Common myeloid progenitor, CD34-positive (primary cell): ENCODE measurements around the gene RBM34.

Experiments
- CTCF ChIA-PET: fragments of 350-600 bp; sonication (Branson Sonifier 250); formaldehyde crosslinking; loops from one replicate; lab custom pipeline; 2021; ENCODE audit warnings: antibody characterized with exemption; lab: Charles Lee
- POLR2A ChIA-PET: fragments of 350-600 bp; sonication (Branson Sonifier 250); formaldehyde crosslinking; loops from one replicate; lab custom pipeline; 2021; ENCODE audit warnings: antibody characterized with exemption; lab: Charles Lee
- DNase-seq, 3 donors: peaks; one replicate each; pipeline versions ENCODE4 v3.0.0 to v3.0.0-alpha.2; 2013
- H3K27ac ChIP-seq, 2 experiments: 1 replicate in 1 of 2; 2 replicates in 1 of 2; pipeline ENCODE4 v1.7.0; 2013; ENCODE audit warnings: inconsistent platforms in 2 of 2, low read length in 2 of 2, mild to moderate bottlenecking in 2 of 2, low read depth in 1 of 2, moderate library complexity in 1 of 2; ENCODE audit not compliant: severe bottlenecking in 2 of 2, insufficient read depth in 1 of 2, poor library complexity in 1 of 2
- H3K27me3 ChIP-seq, 5 experiments: replicated peaks in 2 of 5; 1 replicate in 3 of 5; 2 replicates in 2 of 5; pipeline versions ENCODE4 v1.6.1 to v1.7.0; 2013; ENCODE audit warnings: low read length in 4 of 5, mild to moderate bottlenecking in 2 of 5, moderate library complexity in 2 of 5, inconsistent platforms in 1 of 5; ENCODE audit not compliant: insufficient read depth in 5 of 5, control insufficient read depth in 4 of 5
- H3K36me3 ChIP-seq, 4 experiments: 1 replicate in 2 of 4; 2 replicates in 2 of 4; pipeline versions ENCODE4 v1.6.1 to v1.7.0; 2013; ENCODE audit warnings: low read length in 3 of 4, control low read depth in 1 of 4, mild to moderate bottlenecking in 1 of 4; ENCODE audit not compliant: control insufficient read depth in 4 of 4, insufficient read depth in 4 of 4
- H3K4me1 ChIP-seq, 4 experiments: 1 replicate in 3 of 4; 2 replicates in 1 of 4; pipeline versions ENCODE4 v1.6.1 to v1.7.1; 2013; ENCODE audit warnings: low read length in 3 of 4, mild to moderate bottlenecking in 3 of 4, control low read depth in 1 of 4, inconsistent platforms in 1 of 4, moderate library complexity in 1 of 4; ENCODE audit not compliant: control insufficient read depth in 4 of 4, insufficient read depth in 4 of 4; ENCODE audit errors: control extremely low read depth in 1 of 4
- H3K4me3 ChIP-seq, 7 experiments: 1 replicate in 4 of 7; 2 replicates in 3 of 7; pipeline versions ENCODE4 v1.5.1 to v1.7.0; 2013; ENCODE audit warnings: mild to moderate bottlenecking in 7 of 7, low read length in 6 of 7, moderate library complexity in 6 of 7, inconsistent platforms in 2 of 7, low read depth in 2 of 7, control low read depth in 1 of 7; ENCODE audit not compliant: insufficient read depth in 4 of 7, control insufficient read depth in 1 of 7; ENCODE audit errors: extremely low read depth in 1 of 7
- H3K9me3 ChIP-seq, 5 experiments: 1 replicate in 4 of 5; 2 replicates in 1 of 5; pipeline versions ENCODE4 v1.6.1 to v1.7.1; 2013; ENCODE audit warnings: low read length in 4 of 5, mild to moderate bottlenecking in 2 of 5, inconsistent platforms in 1 of 5, low read depth in 1 of 5, moderate library complexity in 1 of 5; ENCODE audit not compliant: control insufficient read depth in 4 of 5, insufficient read depth in 2 of 5; ENCODE audit errors: control extremely low read depth in 1 of 5
- WGBS: methylation state at CpG from one replicate; pipeline ENCODE4 v1.1.5; 2013; ENCODE audit not compliant: insufficient coverage; 5-methylcytosine and 5-hydroxymethylcytosine counted together

The RBM34 gene

DNA sequence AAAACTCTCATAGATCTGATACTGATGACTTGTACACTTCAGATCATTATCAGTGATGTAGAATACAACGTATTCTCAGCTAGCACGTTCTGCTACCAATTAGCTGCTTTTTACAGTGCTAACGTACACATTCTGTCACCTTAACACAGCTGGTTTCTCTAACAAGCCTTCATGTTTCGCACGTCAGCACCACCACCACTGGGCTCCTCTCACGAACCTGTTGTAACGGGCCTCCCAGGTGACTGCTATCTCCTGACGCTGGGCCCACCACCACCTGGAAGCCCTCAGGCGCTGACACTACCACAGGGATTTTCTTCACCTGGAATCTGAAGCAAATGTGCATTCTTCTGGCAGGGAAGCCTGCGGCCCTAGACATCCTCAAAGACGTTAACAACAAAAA, 52.2 kb downstream of the RBM34 start:
- Histone ChIP-seq H3K27ac (no peak overlapping the region), H3K27me3 (no peaks in the 10 kb centered on the region), H3K36me3 (peaks cover 10 to 57% (median 42%) of the 10 kb centered on the region in 4 experiments), H3K9me3 (no peaks in the 10 kb centered on the region), H3K4me1 (peaks cover 0 to 6% (median 4%) of the 10 kb centered on the region in 4 experiments), H3K4me3 (no peak overlapping the region)
- POLR2A ChIA-PET, result no interaction called here
- WGBS, result 96% methylated on average over 11 of the region's 11 CpGs
- CTCF ChIA-PET, result interaction anchor here (0.6 to 5.1 kb wide), 8 partner anchors 13 to 622 kb away, joined by 3 to 29 read pairs (median 3); no protein-coding TSS in a partner anchor
- DNase-seq, result no peak

DNA sequence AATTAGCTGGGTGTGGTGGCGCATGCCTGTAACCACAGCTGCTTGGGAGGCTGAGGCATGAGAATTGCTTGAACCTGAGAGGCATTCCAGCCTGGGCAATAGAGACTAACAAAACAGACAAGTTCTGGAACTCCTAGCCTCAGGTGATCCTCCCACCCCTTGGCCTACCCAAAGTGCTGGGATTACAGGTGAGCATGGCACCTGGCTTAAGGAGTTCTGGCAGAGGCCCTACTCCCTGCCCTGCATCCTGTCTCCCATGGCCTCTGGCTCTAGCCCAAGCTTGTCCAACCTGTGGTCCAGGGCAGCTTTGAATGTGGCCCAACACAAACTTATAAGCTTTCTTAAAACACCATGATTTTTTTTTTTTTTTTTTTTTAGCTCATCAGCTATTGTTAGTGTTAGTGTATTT, 52.9 kb downstream of the RBM34 start:
- H3K9me3 ChIP-seq, result no peaks in the 10 kb centered on the region
- DNase-seq, result no peak
- WGBS, result 90% methylated on average over 1 of the region's 1 CpG
- no peak overlapping the region for H3K27ac ChIP-seq
- ChIA-PET CTCF (interaction anchor here (0.6 to 5.1 kb wide), 7 partner anchors 12 to 621 kb away, joined by 3 to 29 read pairs (median 6); no protein-coding TSS in a partner anchor), POLR2A (interaction anchor here (0.5 to 0.6 kb wide), 2 partner anchors 8 to 10 kb away, joined by 3 read pairs; no protein-coding TSS in a partner anchor)
- H3K4me1 ChIP-seq, result peaks cover 0 to 6% (median 4%) of the 10 kb centered on the region in 4 experiments
- H3K4me3 ChIP-seq, result no peak overlapping the region
- H3K36me3 ChIP-seq, result peaks cover 5 to 50% (median 36%) of the 10 kb centered on the region in 4 experiments
- H3K27me3 ChIP-seq, result no peaks in the 10 kb centered on the region

DNA sequence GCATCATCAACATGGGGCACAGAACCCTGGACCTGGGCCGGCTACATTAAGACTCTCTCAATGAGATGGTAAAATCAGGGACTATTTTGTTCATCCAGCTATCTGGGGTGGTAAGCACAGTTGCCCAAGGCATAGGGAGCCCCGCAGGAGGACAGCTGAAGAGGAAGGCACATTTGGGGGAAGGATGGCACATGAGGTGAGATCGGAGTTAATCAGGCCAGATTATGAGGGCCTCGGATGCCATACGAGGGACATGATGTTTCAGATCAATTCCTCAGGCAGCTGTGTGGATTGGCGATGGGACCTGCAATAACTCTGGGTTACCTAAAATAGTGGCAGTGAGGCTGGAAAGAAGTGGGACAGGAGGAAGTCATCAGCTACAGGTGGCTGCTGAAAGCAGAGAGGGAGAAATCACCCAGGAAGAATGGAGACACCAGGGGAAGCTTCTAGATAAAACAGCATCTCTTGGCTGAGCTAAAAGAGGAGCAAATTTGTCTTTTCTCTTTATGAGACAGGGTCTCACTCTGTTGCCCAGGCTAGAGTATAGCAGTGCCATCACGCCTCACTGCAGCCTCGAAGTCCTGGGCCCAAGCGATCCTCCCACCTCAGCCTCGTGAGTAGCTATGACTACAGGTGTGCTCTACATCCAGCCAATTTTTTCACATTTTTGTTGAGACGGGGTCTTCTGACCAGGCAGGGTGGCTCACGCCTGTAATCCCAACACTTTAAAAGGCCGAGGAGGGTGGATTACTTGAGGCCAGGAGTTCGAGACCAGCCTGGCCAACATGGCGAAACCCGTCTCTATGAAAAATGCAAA, 53.5 kb downstream of the RBM34 start:
- POLR2A ChIA-PET, result interaction anchor here (0.6 kb wide), 1 partner anchor 9 kb away, joined by 3 read pairs; no protein-coding TSS in a partner anchor
- H3K27me3 ChIP-seq, result no peaks in the 10 kb centered on the region
- H3K36me3 ChIP-seq, result peaks cover 4 to 44% (median 31%) of the 10 kb centered on the region in 4 experiments
- CTCF ChIA-PET, result interaction anchor here (0.6 to 5.1 kb wide), 6 partner anchors 10 to 17 kb away, joined by 3 to 29 read pairs (median 4); no protein-coding TSS in a partner anchor
- DNase-seq, result no peak
- H3K27ac ChIP-seq, result no peak overlapping the region
- H3K9me3 ChIP-seq, result no peaks in the 10 kb centered on the region
- H3K4me3 ChIP-seq, result no peak overlapping the region
- peaks cover 0 to 10% (median 8%) of the 10 kb centered on the region in 4 experiments for H3K4me1 ChIP-seq
- 97% methylated on average over 14 of the region's 16 CpGs for WGBS

DNA sequence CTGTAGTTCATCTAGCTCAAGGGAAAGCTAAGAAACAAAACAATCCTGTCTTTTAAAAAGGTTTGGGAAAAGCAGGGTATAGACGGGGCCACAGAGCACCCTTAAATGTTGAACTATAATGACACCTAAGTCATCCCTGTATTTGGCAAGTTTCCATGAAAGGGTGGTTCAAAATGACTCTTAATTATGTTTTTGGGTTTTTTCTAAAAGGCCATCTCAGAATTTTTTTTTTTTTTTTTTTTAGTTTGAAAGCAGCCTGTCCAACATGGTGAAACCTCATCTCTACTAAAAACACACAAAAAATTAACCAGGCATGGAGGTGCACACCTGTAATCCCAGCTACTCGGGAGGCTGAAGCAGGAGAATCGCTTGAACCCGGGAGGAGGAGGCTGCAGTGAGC, 54.6 kb downstream of the RBM34 start:
- H3K36me3 ChIP-seq, result peaks cover 4 to 37% (median 27%) of the 10 kb centered on the region in 4 experiments
- DNase-seq, result no peak
- CTCF ChIA-PET, result interaction anchor here (0.6 to 5.1 kb wide), 11 partner anchors 10 to 639 kb away, joined by 3 to 29 read pairs (median 4); no protein-coding TSS in a partner anchor
- POLR2A ChIA-PET, result interaction anchor here (0.7 to 0.8 kb wide), 2 partner anchors 10 to 1801 kb away, joined by 3 read pairs; no protein-coding TSS in a partner anchor
- H3K27me3 ChIP-seq, result no peaks in the 10 kb centered on the region
- H3K9me3 ChIP-seq, result no peaks in the 10 kb centered on the region
- peaks cover 0 to 10% (median 8%) of the 10 kb centered on the region in 4 experiments for H3K4me1 ChIP-seq
- no peak overlapping the region for H3K4me3 ChIP-seq
- 94% methylated on average over 3 of the region's 4 CpGs for WGBS
- no peak overlapping the region for H3K27ac ChIP-seq

DNA sequence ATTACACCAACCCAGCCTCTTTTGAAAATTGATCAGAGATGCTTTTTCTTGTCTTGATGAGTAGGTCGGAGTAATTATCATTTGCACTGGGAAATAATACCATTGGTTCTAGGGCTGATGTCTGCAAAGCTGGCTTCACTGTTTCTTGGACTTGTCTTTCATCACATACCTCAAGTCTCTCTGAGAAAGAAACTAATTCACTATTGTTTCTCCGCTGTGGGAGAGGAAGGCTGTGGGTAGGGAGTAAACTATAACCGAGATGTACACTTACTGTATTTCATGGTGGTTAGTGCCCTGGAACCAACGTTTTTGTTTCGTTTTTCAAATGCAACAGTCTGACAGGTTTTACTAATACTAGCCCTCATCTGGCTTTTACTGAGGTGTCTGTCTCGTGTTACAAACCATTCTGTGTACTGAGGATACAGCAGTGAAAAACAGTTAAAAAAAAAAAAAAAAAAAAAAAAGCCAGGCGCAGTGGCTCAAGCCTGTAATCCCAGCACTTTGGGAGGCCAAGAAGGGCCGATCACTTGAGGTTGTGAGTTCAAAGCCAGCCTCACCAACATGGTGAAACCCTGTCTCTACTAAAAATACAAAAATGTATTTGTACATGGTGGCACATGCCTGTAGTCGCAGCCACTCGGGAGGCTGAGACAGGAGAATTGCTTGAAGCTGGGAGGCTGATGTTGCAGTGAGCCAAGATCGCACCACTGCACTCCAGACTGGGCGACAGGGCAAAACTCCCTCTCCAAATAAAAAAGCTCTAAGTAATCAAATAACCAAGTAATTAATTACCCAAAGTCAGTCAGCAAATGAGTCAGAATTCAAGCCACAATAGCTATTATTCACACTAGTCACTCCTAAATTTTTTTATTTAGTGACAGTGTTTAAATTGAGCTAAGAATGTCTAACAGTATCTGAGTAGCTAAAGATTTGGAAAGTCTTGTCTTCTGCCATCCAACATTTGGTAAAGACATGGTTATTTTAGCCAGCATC, 55.7 kb downstream of the RBM34 start:
- Histone ChIP-seq H3K36me3 (peaks cover 4 to 27% (median 22%) of the 10 kb centered on the region in 4 experiments), H3K27me3 (no peaks in the 10 kb centered on the region), H3K9me3 (no peaks in the 10 kb centered on the region), H3K4me3 (no peak overlapping the region), H3K27ac (no peak overlapping the region), H3K4me1 (peaks cover 0 to 10% (median 9%) of the 10 kb centered on the region in 4 experiments)
- ChIA-PET POLR2A (interaction anchor here (0.6 to 1.0 kb wide), 3 partner anchors 9 to 306 kb away, joined by 3 to 5 read pairs (median 3); no protein-coding TSS in a partner anchor), CTCF (interaction anchor here (0.7 to 5.1 kb wide), 24 partner anchors 8 to 678 kb away, joined by 3 to 29 read pairs (median 4); no protein-coding TSS in a partner anchor)
- WGBS, result 88% methylated on average over 8 of the region's 12 CpGs
- DNase-seq, result no peak

GRCh38 chr1:235102993-235103411, 58.0 kb downstream of the RBM34 start:
- ChIA-PET CTCF (interaction anchor here (0.5 to 0.9 kb wide), 4 partner anchors 14 to 615 kb away, joined by 3 to 4 read pairs (median 4); no protein-coding TSS in a partner anchor), POLR2A (interaction anchor here (0.7 kb wide), 1 partner anchor 553 kb away, joined by 4 read pairs; no protein-coding TSS in a partner anchor)
- Histone ChIP-seq H3K9me3 (no peaks in the 10 kb centered on the region), H3K4me1 (peaks cover 0 to 12% (median 9%) of the 10 kb centered on the region in 4 experiments), H3K4me3 (no peak overlapping the region), H3K36me3 (peaks cover under 1 to 9% (median 5%) of the 10 kb centered on the region in 4 experiments), H3K27ac (no peak overlapping the region), H3K27me3 (no peaks in the 10 kb centered on the region)
- no peak for DNase-seq
- no CpG with 5 or more reads among the region's 4 CpGs for WGBS
